Activated CD8-positive, alpha-beta memory T cell treated with anti-CD3 and anti-CD28 coated beads, Interleukin-2, amount 10 ng/mL, durations not matched to agents 7 days and 5 days (primary cell): ENCODE results near the gene ITGA8. TPM values are rescaled to one million over a fixed set of nuclear protein-coding genes. Genes with fewer than 3 reads are reported as not detected.
"Not testable (repeated sequence)": the region's sequence is repeated elsewhere in the genome, so short reads cannot be mapped to it uniquely, and the experiment has no call there.

Experiments used
- ATAC-seq: fragments of 150-1000 bp; cut with Tn5 transposase; one replicate; pipeline ENCODE4 v1.10.0; 2021; ENCODE audit warnings: moderate library complexity
- CTCF ChIA-PET: fragments of 350-600 bp; sonication (Branson Sonifier 250); formaldehyde crosslinking; loops from one replicate; lab custom pipeline; 2021; ENCODE audit warnings: antibody characterized with exemption; lab: Charles Lee
- DNase-seq: peaks from one replicate; pipeline ENCODE4 v3.0.0-alpha.2; 2020
- H3K27ac Mint-ChIP-seq: one replicate; pipeline ENCODE4 v1.8.0; 2021; ENCODE audit warnings: mild to moderate bottlenecking, mixed read lengths
- H3K27me3 Mint-ChIP-seq: one replicate; pipeline ENCODE4 v1.8.0; 2021; ENCODE audit warnings: mixed read lengths
- H3K36me3 Mint-ChIP-seq: one replicate; pipeline ENCODE4 v1.8.0; 2021; ENCODE audit warnings: mild to moderate bottlenecking, mixed read lengths
- H3K4me1 Mint-ChIP-seq: one replicate; pipeline ENCODE4 v1.8.0; 2021; ENCODE audit warnings: mixed read lengths
- H3K4me3 Mint-ChIP-seq: one replicate; pipeline ENCODE4 v1.8.0; 2021; ENCODE audit warnings: mild to moderate bottlenecking, moderate library complexity, mixed read lengths
- H3K9me3 Mint-ChIP-seq: one replicate; pipeline ENCODE4 v1.8.0; 2022; ENCODE audit warnings: low read depth, mixed read lengths
- total RNA-seq, 2 experiments: library from RNA; stranded (reverse); gene quantifications; one replicate each; pipeline ENCODE4 v1.2.3, GENCODE V29; 2021

The ITGA8 gene
- total RNA-seq, 2 experiments from 2014 or later, result not detected

- H3K27ac Mint-ChIP-seq, result no peak overlapping the region
- CTCF ChIA-PET, result no interaction called here
These were observed 176.9 kb downstream of the ITGA8 start for GRCh38 chr10:15542817-15543216.

DNA sequence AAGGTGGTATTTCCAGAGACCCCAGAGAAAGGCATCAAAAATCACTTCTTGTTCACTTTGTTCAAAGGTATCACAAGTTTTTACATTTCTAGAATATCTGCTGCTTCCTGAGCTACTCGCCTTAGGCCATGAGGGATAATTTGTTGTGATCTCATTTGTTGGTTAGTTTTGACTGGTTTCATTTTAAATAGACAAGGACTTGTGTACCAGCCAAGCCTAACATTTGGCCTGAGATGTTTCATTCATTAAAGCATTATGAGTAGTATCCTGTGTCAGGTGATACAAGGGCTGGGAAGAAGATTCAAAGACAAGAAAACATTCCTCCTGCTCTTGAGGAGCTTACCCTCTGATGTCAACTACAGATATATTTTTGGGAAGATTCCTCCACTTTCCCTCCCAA, 178.3 kb downstream of the ITGA8 start:
- peaks cover 3% of the 10 kb centered on the region for H3K9me3 Mint-ChIP-seq
- DNase-seq, result no peak
- CTCF ChIA-PET, result no interaction called here
- no peak overlapping the region for H3K27ac Mint-ChIP-seq
- no peaks in the 10 kb centered on the region for H3K36me3 Mint-ChIP-seq
- H3K27me3 Mint-ChIP-seq, result no peaks in the 10 kb centered on the region
- no peaks in the 10 kb centered on the region for H3K4me1 Mint-ChIP-seq
- H3K4me3 Mint-ChIP-seq, result no peak overlapping the region
- ATAC-seq, result no peak

More at GRCh38 chr10:15542817-15543216, 176.9 kb downstream of the ITGA8 start:
- H3K9me3 Mint-ChIP-seq, result peaks cover 3% of the 10 kb centered on the region
- no peak overlapping the region for H3K4me3 Mint-ChIP-seq
- H3K36me3 Mint-ChIP-seq, result no peaks in the 10 kb centered on the region
- no peaks in the 10 kb centered on the region for H3K27me3 Mint-ChIP-seq
- DNase-seq, result no peak
- H3K4me1 Mint-ChIP-seq, result no peaks in the 10 kb centered on the region
- no peak for ATAC-seq

- no peak overlapping the region for H3K27ac Mint-ChIP-seq
- ATAC-seq, result no peak
- no peaks in the 10 kb centered on the region for H3K36me3 Mint-ChIP-seq
- CTCF ChIA-PET, result no interaction called here
- no peaks in the 10 kb centered on the region for H3K4me1 Mint-ChIP-seq
- no peaks in the 10 kb centered on the region for H3K27me3 Mint-ChIP-seq
- DNase-seq, result no peak
- no peak overlapping the region for H3K4me3 Mint-ChIP-seq
- peaks cover 3% of the 10 kb centered on the region for H3K9me3 Mint-ChIP-seq
These were observed 179.0 kb downstream of the ITGA8 start for GRCh38 chr10:15540727-15541126.

DNA sequence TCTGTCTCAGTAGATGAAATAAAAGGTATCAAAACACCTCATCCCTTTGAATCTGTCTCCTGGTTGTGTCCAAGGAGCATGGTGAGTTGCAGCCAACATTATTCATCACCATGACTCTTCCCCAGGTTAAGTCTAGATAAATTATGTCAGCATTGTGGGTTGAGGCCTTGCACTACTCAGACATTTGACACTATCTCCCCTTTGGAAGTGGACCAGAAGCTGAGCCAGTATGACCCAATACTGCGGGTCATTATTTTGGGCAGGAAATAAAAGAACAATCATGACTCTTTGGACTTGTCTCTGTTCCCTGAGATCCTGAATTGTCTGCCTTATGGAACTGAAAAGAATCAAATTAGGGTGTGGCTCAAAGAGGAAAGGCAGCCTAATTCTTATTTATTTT, 180.5 kb downstream of the ITGA8 start:
- CTCF ChIA-PET, result no interaction called here
- Mint-ChIP-seq H3K4me3 (no peak overlapping the region), H3K9me3 (peaks cover 3% of the 10 kb centered on the region), H3K27me3 (no peaks in the 10 kb centered on the region), H3K27ac (no peak overlapping the region), H3K4me1 (no peaks in the 10 kb centered on the region), H3K36me3 (no peaks in the 10 kb centered on the region)
- DNase-seq (no peak), ATAC-seq (no peak)

- H3K27me3 Mint-ChIP-seq, H3K36me3 Mint-ChIP-seq, DNase-seq, H3K27ac Mint-ChIP-seq, ATAC-seq, CTCF ChIA-PET, H3K9me3 Mint-ChIP-seq, H3K4me1 Mint-ChIP-seq, H3K4me3 Mint-ChIP-seq: not testable (repeated sequence)
These were observed 184.7 kb downstream of the ITGA8 start for GRCh38 chr10:15534928-15535538.

DNA sequence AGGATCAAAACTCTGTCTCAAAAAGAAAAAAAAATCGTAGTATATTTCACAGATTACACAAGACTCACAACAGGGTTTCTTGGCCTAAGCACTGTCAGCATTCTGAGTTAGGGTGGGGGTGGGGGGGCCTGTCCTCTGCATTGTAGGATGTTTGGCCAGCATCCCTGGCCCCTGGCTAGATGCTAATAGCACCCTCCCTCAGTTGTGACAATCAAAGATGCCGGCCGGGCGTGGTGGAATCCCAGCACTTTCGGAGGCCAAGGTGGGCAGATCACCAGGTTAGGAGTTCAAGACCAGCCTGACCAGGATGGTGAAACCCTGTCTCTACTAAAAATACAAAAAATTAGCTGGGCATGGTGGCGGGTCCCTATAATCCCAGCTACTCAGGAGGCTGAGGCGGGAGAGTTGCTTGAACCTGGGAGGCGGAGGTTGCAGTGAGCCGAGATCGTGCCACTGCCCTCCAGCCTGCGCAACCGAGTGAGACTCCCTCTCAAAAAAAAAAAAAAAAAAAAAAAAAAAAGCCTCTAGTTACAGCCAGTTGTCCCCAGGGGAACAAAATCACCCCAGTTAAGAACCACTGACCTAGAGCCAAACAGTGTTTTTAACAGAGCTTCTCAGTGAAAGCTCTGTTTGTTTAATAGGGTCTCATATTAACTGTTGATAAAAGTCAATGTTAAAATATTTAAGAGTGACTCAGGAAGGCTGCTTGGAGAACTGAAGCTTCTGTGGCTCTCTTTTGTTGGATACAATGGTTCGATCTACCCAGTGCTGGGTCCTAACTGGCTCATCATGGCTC, 187.6 kb downstream of the ITGA8 start:
- Mint-ChIP-seq H3K27me3 (no peaks in the 10 kb centered on the region), H3K4me1 (no peaks in the 10 kb centered on the region), H3K4me3 (no peak overlapping the region), H3K27ac (no peak overlapping the region), H3K36me3 (no peaks in the 10 kb centered on the region), H3K9me3 (no peaks in the 10 kb centered on the region)
- ATAC-seq (no peak), DNase-seq (no peak)
- CTCF ChIA-PET, result no interaction called here

DNA sequence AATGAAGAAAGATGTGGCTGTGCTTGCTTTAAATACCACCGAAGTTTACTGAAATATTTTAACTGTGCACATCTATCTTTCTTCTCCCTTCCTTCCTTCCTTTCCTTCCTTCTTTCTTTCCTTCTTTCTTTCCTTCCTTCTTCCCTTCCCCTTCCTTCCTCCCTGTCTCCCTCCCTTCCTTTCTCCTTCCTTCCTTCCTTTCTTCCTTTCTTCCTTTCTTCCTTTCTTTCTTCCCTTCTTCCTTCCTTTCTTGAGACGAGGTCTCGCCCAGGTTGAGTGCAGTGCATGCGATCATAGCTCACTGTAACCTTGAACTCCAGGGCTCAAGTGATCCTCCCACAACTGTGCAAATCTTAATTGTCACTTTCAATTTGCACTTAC, 190.9 kb downstream of the ITGA8 start:
- DNase-seq, result no peak
- Mint-ChIP-seq H3K27ac (no peak overlapping the region), H3K27me3 (no peaks in the 10 kb centered on the region), H3K36me3 (no peaks in the 10 kb centered on the region), H3K9me3 (no peaks in the 10 kb centered on the region), H3K4me3 (no peak overlapping the region), H3K4me1 (no peaks in the 10 kb centered on the region)
- ATAC-seq, result no peak
- CTCF ChIA-PET, result no interaction called here

DNA sequence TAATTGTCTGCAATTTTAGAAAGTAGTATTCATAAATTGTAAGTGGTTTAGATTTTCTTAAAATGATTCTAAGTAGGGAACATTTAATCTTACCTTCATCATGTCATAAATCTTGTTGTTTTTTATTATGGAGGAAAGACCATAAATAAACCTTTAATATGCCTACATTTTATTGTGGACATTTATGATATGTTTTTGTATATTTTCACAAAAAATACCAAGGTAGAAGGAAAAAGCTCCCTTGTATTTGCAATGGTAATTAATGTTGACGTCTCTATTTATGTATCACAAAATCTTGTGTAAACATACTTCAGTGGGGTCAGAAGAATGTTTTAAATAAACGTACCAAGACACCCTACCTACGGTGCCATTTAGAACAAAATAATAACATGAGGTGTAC, 193.0 kb downstream of the ITGA8 start:
- Mint-ChIP-seq H3K36me3 (no peaks in the 10 kb centered on the region), H3K4me3 (no peak overlapping the region), H3K27ac (no peak overlapping the region), H3K9me3 (no peaks in the 10 kb centered on the region), H3K4me1 (no peaks in the 10 kb centered on the region), H3K27me3 (no peaks in the 10 kb centered on the region)
- CTCF ChIA-PET, result no interaction called here
- no peak for ATAC-seq
- no peak for DNase-seq

DNA sequence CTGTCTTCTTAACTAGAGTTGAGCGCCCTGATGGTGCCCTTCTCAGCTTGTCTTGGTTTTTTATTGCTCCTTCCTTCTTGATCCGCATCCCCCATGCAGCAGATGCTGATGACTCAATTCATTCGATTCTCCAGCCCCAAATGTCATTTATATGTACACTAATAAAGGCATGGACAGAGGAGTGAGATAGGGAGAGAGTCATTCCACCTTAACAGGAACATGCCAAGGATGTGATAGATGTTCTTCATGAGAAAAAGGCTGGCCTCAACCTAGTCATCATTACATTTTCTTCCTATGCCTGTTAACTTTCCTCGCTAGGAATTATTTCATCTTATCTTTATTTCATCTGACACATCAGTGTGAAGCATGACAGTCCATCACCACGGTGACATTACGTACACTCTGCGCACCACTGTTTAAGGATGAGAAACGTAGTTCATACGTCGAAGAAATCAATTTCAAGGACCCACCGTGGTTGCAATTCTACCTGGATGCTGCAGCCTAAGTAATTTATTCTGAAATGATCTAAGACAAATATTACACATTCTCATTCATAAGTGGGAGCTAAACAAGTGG, 198.3 kb downstream of the ITGA8 start:
- Mint-ChIP-seq H3K4me1 (peaks cover 3% of the 10 kb centered on the region), H3K9me3 (no peaks in the 10 kb centered on the region), H3K4me3 (no peak overlapping the region), H3K36me3 (no peaks in the 10 kb centered on the region), H3K27me3 (peaks cover 2% of the 10 kb centered on the region), H3K27ac (no peak overlapping the region)
- CTCF ChIA-PET, result no interaction called here
- DNase-seq (no peak), ATAC-seq (no peak)

DNA sequence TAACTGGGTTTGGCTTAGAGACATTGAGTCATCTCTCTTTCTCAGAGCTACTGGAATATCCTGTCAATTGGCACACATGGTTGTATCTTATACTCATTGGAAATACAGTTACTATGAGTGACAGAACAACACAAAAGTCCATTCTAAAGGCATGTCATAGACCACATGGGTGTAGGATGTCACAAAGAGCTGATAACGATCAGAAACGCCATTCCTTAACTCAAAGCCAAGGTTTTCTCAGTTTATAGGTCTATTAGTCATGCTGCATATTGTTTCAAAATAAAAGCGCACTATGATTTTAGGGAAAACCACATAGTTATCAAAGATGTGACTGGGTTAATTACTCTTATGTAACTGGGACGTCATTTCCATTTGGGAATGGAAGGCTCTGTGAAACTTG, 201.5 kb downstream of the ITGA8 start:
- no peak for DNase-seq
- peaks cover 5% of the 10 kb centered on the region for H3K4me1 Mint-ChIP-seq
- CTCF ChIA-PET, result no interaction called here
- no peaks in the 10 kb centered on the region for H3K36me3 Mint-ChIP-seq
- ATAC-seq, result no peak
- peaks cover 2% of the 10 kb centered on the region for H3K27me3 Mint-ChIP-seq
- no peaks in the 10 kb centered on the region for H3K9me3 Mint-ChIP-seq
- H3K27ac Mint-ChIP-seq, result no peak overlapping the region
- no peak overlapping the region for H3K4me3 Mint-ChIP-seq

DNA sequence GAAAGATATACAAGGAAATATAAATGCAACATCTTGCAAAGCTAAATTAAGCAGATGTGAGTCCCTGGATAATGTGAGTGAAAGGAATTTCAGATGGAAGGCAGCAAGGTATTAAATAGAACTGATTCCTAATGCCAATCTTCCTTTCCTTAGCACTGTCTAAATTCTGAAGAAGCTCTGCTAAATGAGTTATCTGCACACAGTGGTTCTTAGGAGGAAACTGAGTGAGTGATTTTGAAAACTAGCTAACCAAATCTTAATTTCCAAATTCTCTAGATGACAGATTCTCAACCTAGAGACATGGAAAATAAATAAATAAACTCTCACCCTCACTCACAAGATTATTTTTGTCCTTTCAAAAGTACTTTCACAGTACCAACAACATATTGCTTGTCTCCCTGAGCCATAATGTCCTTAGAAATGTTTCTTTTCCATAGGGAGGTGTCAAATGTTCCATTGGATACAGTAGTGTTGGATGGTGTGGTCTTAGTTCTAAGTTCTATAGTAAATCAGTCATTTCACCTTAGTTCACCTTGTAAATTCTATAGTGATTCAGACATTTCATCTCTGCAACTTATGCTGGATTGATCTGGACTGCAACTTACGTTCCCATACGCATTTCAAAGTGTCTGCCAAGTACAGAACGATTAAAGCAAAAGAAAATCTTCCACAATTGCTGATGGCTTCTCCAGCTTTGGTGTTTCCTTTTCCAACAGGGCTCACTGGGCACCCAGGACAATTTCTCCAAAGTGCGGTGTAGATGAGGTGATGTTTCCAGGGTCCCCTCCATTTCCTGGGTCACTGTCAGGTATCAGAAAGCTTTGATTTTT, 203.3 kb downstream of the ITGA8 start:
- H3K4me1 Mint-ChIP-seq, result peaks cover 5% of the 10 kb centered on the region
- no peak overlapping the region for H3K27ac Mint-ChIP-seq
- CTCF ChIA-PET, result interaction anchor here (0.6 kb wide), 1 partner anchor 37 kb away, joined by 3 read pairs; no protein-coding TSS in a partner anchor
- no peaks in the 10 kb centered on the region for H3K36me3 Mint-ChIP-seq
- DNase-seq (no peak), ATAC-seq (no peak)
- no peak overlapping the region for H3K4me3 Mint-ChIP-seq
- peaks cover 5% of the 10 kb centered on the region for H3K27me3 Mint-ChIP-seq
- no peaks in the 10 kb centered on the region for H3K9me3 Mint-ChIP-seq

- H3K27ac Mint-ChIP-seq, result no peak overlapping the region
- DNase-seq (no peak), ATAC-seq (no peak)
- H3K4me3 Mint-ChIP-seq, result no peak overlapping the region
- no peaks in the 10 kb centered on the region for H3K36me3 Mint-ChIP-seq
- H3K9me3 Mint-ChIP-seq, result no peaks in the 10 kb centered on the region
- peaks cover 5% of the 10 kb centered on the region for H3K4me1 Mint-ChIP-seq
- peaks cover 5% of the 10 kb centered on the region for H3K27me3 Mint-ChIP-seq
- CTCF ChIA-PET, result no interaction called here
These were observed 204.5 kb downstream of the ITGA8 start for GRCh38 chr10:15515202-15515601.

DNA sequence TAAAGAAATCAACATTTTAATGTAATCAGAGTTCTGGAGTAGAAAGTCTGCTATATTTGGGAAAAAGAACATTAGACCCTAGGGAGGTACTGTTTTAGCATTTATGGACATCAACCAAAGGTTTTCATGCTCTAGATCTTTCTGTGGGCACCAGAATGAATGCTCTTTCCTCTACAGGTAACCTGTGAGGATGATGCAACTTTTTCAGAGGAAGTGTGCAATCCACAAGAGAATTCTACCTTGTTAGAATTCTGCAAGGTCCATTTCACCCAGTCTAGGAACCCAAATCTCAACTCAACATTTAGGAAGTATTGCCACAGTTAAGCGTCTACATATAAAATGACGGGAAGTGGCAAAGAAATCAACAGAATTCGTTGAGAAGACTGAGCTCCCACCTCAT, 208.8 kb downstream of the ITGA8 start:
- no peak overlapping the region for H3K4me3 Mint-ChIP-seq
- CTCF ChIA-PET, result no interaction called here
- no peaks in the 10 kb centered on the region for H3K9me3 Mint-ChIP-seq
- no peaks in the 10 kb centered on the region for H3K36me3 Mint-ChIP-seq
- H3K4me1 Mint-ChIP-seq, result no peaks in the 10 kb centered on the region
- ATAC-seq (no peak), DNase-seq (no peak)
- H3K27ac Mint-ChIP-seq, result no peak overlapping the region
- peaks cover 3% of the 10 kb centered on the region for H3K27me3 Mint-ChIP-seq
